Measurements from ENCODE around the gene LMNTD1.

Gene LMNTD1

GRCh38 chr12:25556153-25556552 lies 3.1 kb upstream of the LMNTD1 start:
- in situ Hi-C loops (cut with MboI; ENCODE audit: low sequenced_read_pairs), result no loop called here

GRCh38 chr12:25552681-25553080 lies 402 bp downstream of the LMNTD1 start:
- in situ Hi-C loops (cut with MboI; ENCODE audit: low sequenced_read_pairs), result no loop called here

- in situ Hi-C loops (cut with MboI; ENCODE audit: low sequenced_read_pairs), result no loop called here
These were observed 2.9 kb downstream of the LMNTD1 start for GRCh38 chr12:25550186-25550585.

- in situ Hi-C loops (cut with MboI; ENCODE audit: low sequenced_read_pairs), result no loop called here
These were observed 4.0 kb downstream of the LMNTD1 start for GRCh38 chr12:25549120-25549519.

GRCh38 chr12:25546318-25546717 lies 6.8 kb downstream of the LMNTD1 start:
- in situ Hi-C loops (cut with MboI; ENCODE audit: low sequenced_read_pairs), result no loop called here

- in situ Hi-C loops (cut with MboI; ENCODE audit: low sequenced_read_pairs), result no loop called here
These were observed 19.9 kb downstream of the LMNTD1 start for GRCh38 chr12:25533150-25533549.

- in situ Hi-C loops (cut with MboI; ENCODE audit: low sequenced_read_pairs), result no loop called here
These were observed 21.5 kb downstream of the LMNTD1 start for GRCh38 chr12:25531502-25532052.

- in situ Hi-C loops (cut with MboI; ENCODE audit: low sequenced_read_pairs), result no loop called here
These were observed 23.3 kb downstream of the LMNTD1 start for GRCh38 chr12:25529738-25530137.

GRCh38 chr12:25526778-25527177 lies 26.3 kb downstream of the LMNTD1 start:
- in situ Hi-C loops (cut with MboI; ENCODE audit: low sequenced_read_pairs), result no loop called here

GRCh38 chr12:25524366-25524765 lies 28.7 kb downstream of the LMNTD1 start:
- in situ Hi-C loops (cut with MboI; ENCODE audit: low sequenced_read_pairs), result no loop called here

GRCh38 chr12:25521625-25522256 lies 31.3 kb downstream of the LMNTD1 start:
- in situ Hi-C loops (cut with MboI; ENCODE audit: low sequenced_read_pairs), result no loop called here

GRCh38 chr12:25518512-25518911 lies 34.6 kb downstream of the LMNTD1 start:
- in situ Hi-C loops (cut with MboI; ENCODE audit: low sequenced_read_pairs), result no loop called here

- in situ Hi-C loops (cut with MboI; ENCODE audit: low sequenced_read_pairs), result no loop called here
These were observed 48.3 kb downstream of the LMNTD1 start for GRCh38 chr12:25504744-25505143.

- in situ Hi-C loops (cut with MboI; ENCODE audit: low sequenced_read_pairs), result no loop called here
These were observed 49.4 kb downstream of the LMNTD1 start for GRCh38 chr12:25503666-25504065.

GRCh38 chr12:25502596-25502995 lies 50.5 kb downstream of the LMNTD1 start:
- in situ Hi-C loops (cut with MboI; ENCODE audit: low sequenced_read_pairs), result no loop called here

GRCh38 chr12:25502118-25502517 lies 51.0 kb downstream of the LMNTD1 start:
- in situ Hi-C loops (cut with MboI; ENCODE audit: low sequenced_read_pairs), result no loop called here

GRCh38 chr12:25501549-25501948 lies 51.5 kb downstream of the LMNTD1 start:
- in situ Hi-C loops (cut with MboI; ENCODE audit: low sequenced_read_pairs), result no loop called here

- in situ Hi-C loops (cut with MboI; ENCODE audit: low sequenced_read_pairs), result no loop called here
These were observed 52.4 kb downstream of the LMNTD1 start for GRCh38 chr12:25500651-25501050.

GRCh38 chr12:25497021-25497420 lies 56.1 kb downstream of the LMNTD1 start:
- in situ Hi-C loops (cut with MboI; ENCODE audit: low sequenced_read_pairs), result no loop called here

GRCh38 chr12:25496098-25496587 lies 56.9 kb downstream of the LMNTD1 start:
- in situ Hi-C loops (cut with MboI; ENCODE audit: low sequenced_read_pairs), result no loop called here

GRCh38 chr12:25495331-25496097 lies 57.6 kb downstream of the LMNTD1 start:
- in situ Hi-C loops (cut with MboI; ENCODE audit: low sequenced_read_pairs), result no loop called here

- in situ Hi-C loops (cut with MboI; ENCODE audit: low sequenced_read_pairs), result no loop called here
These were observed 58.2 kb downstream of the LMNTD1 start for GRCh38 chr12:25494926-25495325.

Measured in HL-60/S4 treated with phorbol 12-myristate 13-acetate at 8.2 ng/mL for 4 days and 3 days (cell line).